Fibroblast of lung (primary cell): ENCODE data around the gene LRP8.

ENCODE experiments used
- EZH2 ChIP-seq: IDR thresholded peaks from 2 replicates; pipeline ENCODE4 v1.5.1; 2012; ENCODE audit warnings: low read length, control low read depth, mild to moderate bottlenecking; ENCODE audit errors: missing control alignments
- TF ChIP-seq, protein P1 (sequence below), 2 donors: IDR thresholded peaks in 1 of 2; conservative IDR thresholded peaks in 1 of 2; 1 replicate in 1 of 2; 2 replicates in 1 of 2; pipeline ENCODE4 v1.5.1; 2011 to 2012; ENCODE audit warnings: low read length in 2 of 2, control low read depth in 1 of 2, inconsistent platforms in 1 of 2, low read depth in 1 of 2, mild to moderate bottlenecking in 1 of 2

DNA sequence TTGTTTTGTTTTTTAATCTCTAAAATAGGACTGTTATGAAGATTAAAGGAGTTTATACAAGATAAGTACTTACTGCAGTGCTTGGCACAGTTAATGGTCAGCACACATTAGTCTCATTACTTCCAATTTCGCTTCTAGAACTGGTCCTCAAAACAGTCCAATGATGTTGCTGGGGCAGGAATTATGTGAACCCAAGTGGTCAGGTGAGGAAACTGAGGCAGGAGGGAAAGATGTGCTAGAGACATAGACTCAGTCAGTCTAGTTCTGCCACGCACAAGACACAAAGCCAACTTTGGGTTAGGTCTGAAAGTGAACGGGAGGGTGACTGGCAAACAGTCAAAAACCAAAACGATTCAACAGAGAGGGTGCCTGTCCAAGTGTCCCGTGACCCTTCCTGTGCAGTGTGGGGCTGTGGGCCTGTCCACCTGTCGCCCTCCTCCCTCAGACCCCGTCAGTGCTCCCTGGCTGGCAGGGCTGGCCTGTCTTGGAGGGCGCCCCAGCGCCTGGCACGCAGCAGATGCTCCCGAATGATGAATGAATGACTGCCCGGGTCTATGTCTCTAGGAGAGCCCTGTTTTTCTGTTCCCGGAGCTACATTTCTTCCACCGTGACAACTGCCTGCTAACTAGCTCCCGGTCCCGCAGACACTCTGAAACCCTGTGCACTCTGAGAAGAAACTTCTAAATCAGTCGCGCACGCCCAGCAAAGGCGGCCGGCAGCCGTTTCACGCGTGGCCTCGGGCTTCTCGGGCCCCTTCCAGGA is 2.4 kb downstream of the LRP8 start:
- TF ChIP-seq, protein P1, sequence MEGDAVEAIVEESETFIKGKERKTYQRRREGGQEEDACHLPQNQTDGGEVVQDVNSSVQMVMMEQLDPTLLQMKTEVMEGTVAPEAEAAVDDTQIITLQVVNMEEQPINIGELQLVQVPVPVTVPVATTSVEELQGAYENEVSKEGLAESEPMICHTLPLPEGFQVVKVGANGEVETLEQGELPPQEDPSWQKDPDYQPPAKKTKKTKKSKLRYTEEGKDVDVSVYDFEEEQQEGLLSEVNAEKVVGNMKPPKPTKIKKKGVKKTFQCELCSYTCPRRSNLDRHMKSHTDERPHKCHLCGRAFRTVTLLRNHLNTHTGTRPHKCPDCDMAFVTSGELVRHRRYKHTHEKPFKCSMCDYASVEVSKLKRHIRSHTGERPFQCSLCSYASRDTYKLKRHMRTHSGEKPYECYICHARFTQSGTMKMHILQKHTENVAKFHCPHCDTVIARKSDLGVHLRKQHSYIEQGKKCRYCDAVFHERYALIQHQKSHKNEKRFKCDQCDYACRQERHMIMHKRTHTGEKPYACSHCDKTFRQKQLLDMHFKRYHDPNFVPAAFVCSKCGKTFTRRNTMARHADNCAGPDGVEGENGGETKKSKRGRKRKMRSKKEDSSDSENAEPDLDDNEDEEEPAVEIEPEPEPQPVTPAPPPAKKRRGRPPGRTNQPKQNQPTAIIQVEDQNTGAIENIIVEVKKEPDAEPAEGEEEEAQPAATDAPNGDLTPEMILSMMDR (conservative IDR thresholded peaks at IDR 0.05 in 1 of 2, IDR thresholded peaks at IDR 0.05 in 1 of 2; ENCODE audit: low read depth in 1 of 2, low read length in 2 of 2): no peak
- no peak for TF ChIP-seq EZH2
